Sigmoid colon (tissue), 4 donors: ENCODE measurements around the gene FILIP1L.

Source experiments
- POLR2A ChIP-seq, 2 donors: fragments of 450-650 bp; IDR thresholded peaks; one replicate each; pipeline ENCODE4 v1.6.1; 2016; ENCODE audit warnings: antibody characterized with exemption in 2 of 2, mild to moderate bottlenecking in 2 of 2, moderate library complexity in 2 of 2
- POLR2AphosphoS5 ChIP-seq, 4 donors: sonication (generic); formaldehyde crosslinking; IDR thresholded peaks; one replicate each; pipeline ENCODE4 v1.6.1; 2017; ENCODE audit warnings: antibody characterized with exemption in 4 of 4
- TF ChIP-seq, protein P1 (sequence below), 4 experiments: fragments of 450-650 bp in 3 of 4; fragments of 200-600 bp in 1 of 4; IDR thresholded peaks; one replicate each; pipeline ENCODE4 v1.5.1; 2016 to 2019; ENCODE audit warnings: antibody characterized with exemption in 4 of 4, mild to moderate bottlenecking in 3 of 4, moderate library complexity in 2 of 4

DNA sequence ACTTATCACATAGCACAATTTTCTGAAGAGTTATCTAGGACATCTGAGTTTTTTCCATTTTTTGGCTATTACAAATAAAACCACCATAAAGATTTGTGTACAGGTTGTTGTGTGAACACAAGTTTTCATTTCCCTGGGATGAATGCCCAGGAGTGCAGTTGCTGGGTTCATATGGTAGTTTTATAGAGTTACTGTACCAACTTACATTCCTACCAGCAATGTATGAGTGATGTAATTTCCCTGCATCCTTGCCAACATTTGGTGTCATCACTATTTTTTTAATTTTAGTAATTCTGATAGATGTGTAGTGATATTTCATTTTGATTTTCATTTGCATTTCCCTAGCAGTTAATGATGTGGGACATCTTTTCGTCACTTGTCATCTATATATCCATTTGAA is 20.5 kb downstream of the FILIP1L start:
- TF ChIP-seq, protein P1, sequence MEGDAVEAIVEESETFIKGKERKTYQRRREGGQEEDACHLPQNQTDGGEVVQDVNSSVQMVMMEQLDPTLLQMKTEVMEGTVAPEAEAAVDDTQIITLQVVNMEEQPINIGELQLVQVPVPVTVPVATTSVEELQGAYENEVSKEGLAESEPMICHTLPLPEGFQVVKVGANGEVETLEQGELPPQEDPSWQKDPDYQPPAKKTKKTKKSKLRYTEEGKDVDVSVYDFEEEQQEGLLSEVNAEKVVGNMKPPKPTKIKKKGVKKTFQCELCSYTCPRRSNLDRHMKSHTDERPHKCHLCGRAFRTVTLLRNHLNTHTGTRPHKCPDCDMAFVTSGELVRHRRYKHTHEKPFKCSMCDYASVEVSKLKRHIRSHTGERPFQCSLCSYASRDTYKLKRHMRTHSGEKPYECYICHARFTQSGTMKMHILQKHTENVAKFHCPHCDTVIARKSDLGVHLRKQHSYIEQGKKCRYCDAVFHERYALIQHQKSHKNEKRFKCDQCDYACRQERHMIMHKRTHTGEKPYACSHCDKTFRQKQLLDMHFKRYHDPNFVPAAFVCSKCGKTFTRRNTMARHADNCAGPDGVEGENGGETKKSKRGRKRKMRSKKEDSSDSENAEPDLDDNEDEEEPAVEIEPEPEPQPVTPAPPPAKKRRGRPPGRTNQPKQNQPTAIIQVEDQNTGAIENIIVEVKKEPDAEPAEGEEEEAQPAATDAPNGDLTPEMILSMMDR (IDR thresholded peaks at IDR 0.05): no peak
- TF ChIP-seq POLR2A (IDR thresholded peaks at IDR 0.05): no peak
- TF ChIP-seq POLR2AphosphoS5 (IDR thresholded peaks at IDR 0.05): no peak
